SK-N-SH (cell line): ENCODE measurements around the gene ATP11A. TPM values are rescaled to one million over a fixed set of nuclear protein-coding genes. Genes with fewer than 3 reads are reported as not detected.

ENCODE experiments used
- CTCF ChIA-PET: fragments of 300-600, 350-600 bp; formaldehyde crosslinking; extraction: SDS; loops from one replicate; lab custom pipeline; 2021; lab: Yijun Ruan, JAX
- POLR2A ChIA-PET: fragments of 350-600 bp; sonication (Branson Sonifier 250); formaldehyde crosslinking; extraction: SDS; loops from one replicate; lab custom pipeline; 2020; ENCODE audit warnings: antibody characterized with exemption, inconsistent platforms; lab: Yijun Ruan, JAX
- DNase-seq: peaks from one replicate; pipeline ENCODE4 v3.0.0; 2012
- H2AFZ ChIP-seq: fragments of 200-600 bp; sonication (generic); 2 replicates; pipeline ENCODE4 v1.8.1; 2016; ENCODE audit warnings: antibody characterized with exemption, mild to moderate bottlenecking, low read depth
- H3F3A ChIP-seq: fragments of 200-600 bp; sonication (generic); replicated peaks from 2 replicates; pipeline ENCODE3; 2016; ENCODE audit warnings: antibody characterized with exemption, mild to moderate bottlenecking; ENCODE audit not compliant: insufficient read depth
- H3K27ac ChIP-seq, 2 experiments: fragments of 200-500 bp in 1 of 2; fragments of 200-600 bp in 1 of 2; sonication (Bioruptor generic) in 1 of 2; sonication (generic), shearing (Covaris generic) in 1 of 2; 2 replicates each; pipeline versions ENCODE4 v1.5.1 to v1.6.1; 2014 to 2016; ENCODE audit warnings: low read depth in 2 of 2, inconsistent platforms in 1 of 2, low read length in 1 of 2, mild to moderate bottlenecking in 1 of 2, mixed read lengths in 1 of 2
- H3K27me3 ChIP-seq: fragments of 200-600 bp; sonication (generic), shearing (Covaris generic); 2 replicates; pipeline ENCODE4 v1.6.1; 2016; ENCODE audit warnings: mixed run types; ENCODE audit not compliant: insufficient read depth
- H3K36me3 ChIP-seq, 2 experiments: fragments of 200-500 bp in 1 of 2; fragments of 200-600 bp in 1 of 2; sonication (Bioruptor generic) in 1 of 2; sonication (generic) in 1 of 2; replicated peaks in 1 of 2; 2 replicates each; pipeline versions ENCODE3 to v1.5.1; 2014 to 2016; ENCODE audit warnings: low read length in 1 of 2, mild to moderate bottlenecking in 1 of 2; ENCODE audit not compliant: insufficient read depth in 2 of 2, control insufficient read depth in 1 of 2
- H3K4me1 ChIP-seq, 2 experiments: fragments of 200-500 bp in 1 of 2; fragments of 200-600 bp in 1 of 2; sonication (Bioruptor generic) in 1 of 2; sonication (generic), shearing (Covaris generic) in 1 of 2; 2 replicates each; pipeline versions ENCODE4 v1.5.1 to v1.6.1; 2014 to 2016; ENCODE audit warnings: low read depth in 1 of 2, low read length in 1 of 2, mixed run types in 1 of 2; ENCODE audit not compliant: insufficient read depth in 2 of 2, control insufficient read depth in 1 of 2
- H3K4me2 ChIP-seq: fragments of 200-600 bp; sonication (generic), shearing (Covaris generic); 2 replicates; pipeline ENCODE4 v1.6.1; 2017; ENCODE audit warnings: mixed run types
- H3K4me3 ChIP-seq, 2 experiments: fragments of 200-500 bp in 1 of 2; fragments of 200-600 bp in 1 of 2; sonication (Bioruptor generic) in 1 of 2; sonication (generic), shearing (Covaris generic) in 1 of 2; 2 replicates each; pipeline versions ENCODE4 v1.5.1 to v1.8.1; 2014 to 2016; ENCODE audit warnings: low read depth in 2 of 2, inconsistent platforms in 1 of 2, low read length in 1 of 2, mild to moderate bottlenecking in 1 of 2, mixed read lengths in 1 of 2, moderate library complexity in 1 of 2
- H3K79me2 ChIP-seq: fragments of 200-600 bp; sonication (generic); 2 replicates; pipeline ENCODE4 v1.8.1; 2017; ENCODE audit warnings: mild to moderate bottlenecking; ENCODE audit not compliant: insufficient read depth
- H3K9ac ChIP-seq: fragments of 200-600 bp; sonication (generic); 2 replicates; pipeline ENCODE4 v1.6.1; 2017; ENCODE audit warnings: mixed run types
- H3K9me2 ChIP-seq: fragments of 200-600 bp; sonication (generic); 2 replicates; pipeline ENCODE4 v1.6.1; 2017; ENCODE audit warnings: mixed run types
- H3K9me3 ChIP-seq: fragments of 200-600 bp; sonication (generic); 2 replicates; pipeline ENCODE4 v1.6.1; 2017; ENCODE audit warnings: mixed run types, mild to moderate bottlenecking, moderate library complexity
- H4K20me1 ChIP-seq: fragments of 200-600 bp; sonication (generic); 2 replicates; pipeline ENCODE4 v1.6.1; 2017; ENCODE audit warnings: mild to moderate bottlenecking, mixed run types; ENCODE audit not compliant: insufficient read depth
- FOXJ3 ChIP-seq: sonication (generic); formaldehyde crosslinking; IDR thresholded peaks from 2 replicates; pipeline ENCODE4 v1.5.1; 2020; ENCODE audit warnings: mild to moderate bottlenecking, missing genetic modification reagents
- FOXM1 ChIP-seq: IDR thresholded peaks from 2 replicates; pipeline ENCODE4 v1.4.0; 2012; ENCODE audit warnings: low read depth, mild to moderate bottlenecking
- GABPA ChIP-seq: IDR thresholded peaks from 2 replicates; pipeline ENCODE4 v1.4.0; 2012; ENCODE audit warnings: low read depth, mild to moderate bottlenecking
- IRF3 ChIP-seq: fragments of 150-350 bp; IDR thresholded peaks from 2 replicates; pipeline ENCODE4 v1.6.1; 2016; ENCODE audit warnings: mild to moderate bottlenecking, low read depth, low read length
- JUND ChIP-seq: IDR thresholded peaks from 2 replicates; pipeline ENCODE4 v1.4.0; 2012
- PBX3 ChIP-seq: IDR thresholded peaks from 2 replicates; pipeline ENCODE4; 2012
- POLR2AphosphoS5 ChIP-seq: IDR thresholded peaks from 2 replicates; pipeline ENCODE4 v1.6.1; 2012; ENCODE audit warnings: low read depth, low read length
- RAD21 ChIP-seq: IDR thresholded peaks from 2 replicates; pipeline ENCODE4 v1.6.1; 2012; ENCODE audit warnings: mild to moderate bottlenecking, low read length
- RFX5 ChIP-seq: IDR thresholded peaks from 2 replicates; pipeline ENCODE4 v1.6.1; 2012; ENCODE audit warnings: mild to moderate bottlenecking, improper control_type of control experiment, low read length
- RXRA ChIP-seq: IDR thresholded peaks from 2 replicates; pipeline ENCODE4 v1.4.0; 2012; ENCODE audit warnings: low read depth, mild to moderate bottlenecking, borderline replicate concordance
- SIN3A ChIP-seq: IDR thresholded peaks from 2 replicates; pipeline ENCODE4 v1.6.1; 2012; ENCODE audit warnings: low read depth, mild to moderate bottlenecking, low read length, moderate library complexity, borderline replicate concordance
- SMC3 ChIP-seq: IDR thresholded peaks from 2 replicates; pipeline ENCODE4 v1.6.1; 2012; ENCODE audit warnings: low read depth, low read length, improper control_type of control experiment
- TEAD4 ChIP-seq: IDR thresholded peaks from 2 replicates; pipeline ENCODE4 v1.4.0; 2012; ENCODE audit warnings: mild to moderate bottlenecking, borderline replicate concordance; ENCODE audit not compliant: insufficient read depth
- WGBS: methylation state at CpG from one replicate; pipeline ENCODE4 v1.1.6; 2017; ENCODE audit warnings: low lambda C conversion rate; 5-methylcytosine and 5-hydroxymethylcytosine counted together
- polyA plus RNA-seq, 3 experiments: library from polyadenylated mRNA; depleted of rRNA; stranded (reverse); fragments of >200 nt; gene quantifications; 2 replicates each; pipeline ENCODE4 v1.2.3, GENCODE V29; 2012
- TF ChIP-seq, protein P1 (sequence below): IDR thresholded peaks from 2 replicates; pipeline ENCODE4 v1.4.0; 2012; ENCODE audit warnings: low read depth, borderline replicate concordance
- TF ChIP-seq, protein P2 (sequence below): fragments of 150-350 bp; IDR thresholded peaks from 2 replicates; pipeline ENCODE4 v1.6.1; 2017; ENCODE audit warnings: antibody characterized with exemption, low read length, low read depth, borderline replicate concordance
- TF ChIP-seq, protein P3 (sequence below): IDR thresholded peaks from 2 replicates; pipeline ENCODE4 v1.4.0; 2012; ENCODE audit warnings: low read depth

ATP11A gene
- polyA plus RNA-seq, 1 of the 3 experiments (the other 2 are of a cell fraction), result 4.1 TPM

GRCh38 chr13:112709825-112710783 is 20.3 kb downstream of the ATP11A start:
- no peak overlapping the region for H3K9ac ChIP-seq
- H3K9me3 ChIP-seq, result no peaks in the 10 kb centered on the region
- no peak overlapping the region for H2AFZ ChIP-seq
- no peak overlapping the region for H3K27ac ChIP-seq
- WGBS, result 94% methylated on average over 10 of the region's 26 CpGs
- H3K4me3 ChIP-seq, result no peak overlapping the region
- ChIA-PET POLR2A (no interaction called here), CTCF (interaction anchor here (0.9 to 2.1 kb wide), 2 partner anchors 15 to 164 kb away, joined by 3 to 5 read pairs; no protein-coding TSS in a partner anchor)
- no peaks in the 10 kb centered on the region for H3K9me2 ChIP-seq
- TF ChIP-seq PBX3, result no peak
- no peak for TF ChIP-seq SMC3
- TF ChIP-seq, protein P1, sequence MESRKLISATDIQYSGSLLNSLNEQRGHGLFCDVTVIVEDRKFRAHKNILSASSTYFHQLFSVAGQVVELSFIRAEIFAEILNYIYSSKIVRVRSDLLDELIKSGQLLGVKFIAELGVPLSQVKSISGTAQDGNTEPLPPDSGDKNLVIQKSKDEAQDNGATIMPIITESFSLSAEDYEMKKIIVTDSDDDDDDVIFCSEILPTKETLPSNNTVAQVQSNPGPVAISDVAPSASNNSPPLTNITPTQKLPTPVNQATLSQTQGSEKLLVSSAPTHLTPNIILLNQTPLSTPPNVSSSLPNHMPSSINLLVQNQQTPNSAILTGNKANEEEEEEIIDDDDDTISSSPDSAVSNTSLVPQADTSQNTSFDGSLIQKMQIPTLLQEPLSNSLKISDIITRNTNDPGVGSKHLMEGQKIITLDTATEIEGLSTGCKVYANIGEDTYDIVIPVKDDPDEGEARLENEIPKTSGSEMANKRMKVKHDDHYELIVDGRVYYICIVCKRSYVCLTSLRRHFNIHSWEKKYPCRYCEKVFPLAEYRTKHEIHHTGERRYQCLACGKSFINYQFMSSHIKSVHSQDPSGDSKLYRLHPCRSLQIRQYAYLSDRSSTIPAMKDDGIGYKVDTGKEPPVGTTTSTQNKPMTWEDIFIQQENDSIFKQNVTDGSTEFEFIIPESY, result no peak
- no peak for TF ChIP-seq JUND
- TF ChIP-seq FOXJ3, result no peak
- TF ChIP-seq RFX5, result no peak
- TF ChIP-seq RXRA, result no peak
- no peak for TF ChIP-seq TEAD4
- TF ChIP-seq GABPA, result no peak
- no peak for TF ChIP-seq IRF3
- TF ChIP-seq RAD21, result no peak
- TF ChIP-seq, protein P2, sequence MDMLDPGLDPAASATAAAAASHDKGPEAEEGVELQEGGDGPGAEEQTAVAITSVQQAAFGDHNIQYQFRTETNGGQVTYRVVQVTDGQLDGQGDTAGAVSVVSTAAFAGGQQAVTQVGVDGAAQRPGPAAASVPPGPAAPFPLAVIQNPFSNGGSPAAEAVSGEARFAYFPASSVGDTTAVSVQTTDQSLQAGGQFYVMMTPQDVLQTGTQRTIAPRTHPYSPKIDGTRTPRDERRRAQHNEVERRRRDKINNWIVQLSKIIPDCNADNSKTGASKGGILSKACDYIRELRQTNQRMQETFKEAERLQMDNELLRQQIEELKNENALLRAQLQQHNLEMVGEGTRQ, result no peak
- no peak for TF ChIP-seq FOXM1
- TF ChIP-seq SIN3A, result no peak
- TF ChIP-seq, protein P3, sequence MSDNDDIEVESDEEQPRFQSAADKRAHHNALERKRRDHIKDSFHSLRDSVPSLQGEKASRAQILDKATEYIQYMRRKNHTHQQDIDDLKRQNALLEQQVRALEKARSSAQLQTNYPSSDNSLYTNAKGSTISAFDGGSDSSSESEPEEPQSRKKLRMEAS, result no peak
- no peak for TF ChIP-seq POLR2AphosphoS5
- H3F3A ChIP-seq, result peaks cover 16% of the 10 kb centered on the region
- no peaks in the 10 kb centered on the region for H3K36me3 ChIP-seq
- H4K20me1 ChIP-seq, result no peaks in the 10 kb centered on the region
- peaks cover 6% of the 10 kb centered on the region; the same call in 1 of the 2 replicates for H3K79me2 ChIP-seq
- no peak for DNase-seq
- no peak overlapping the region for H3K4me2 ChIP-seq
- peaks cover 12 to 15% of the 10 kb centered on the region in 2 experiments; a peak in 3 of 4 replicates for H3K4me1 ChIP-seq
- H3K27me3 ChIP-seq, result no peaks in the 10 kb centered on the region
